PC-3 (cell line): ENCODE data around the gene FOXO6.

ENCODE experiments used
- CTCF ChIP-seq: fragments of 300-600 bp; sonication (generic); conservative IDR thresholded peaks from 2 replicates; pipeline ENCODE4 v1.5.1; 2017; ENCODE audit warnings: antibody characterized with exemption, low read depth, mild to moderate bottlenecking, low read length
- EZH2 ChIP-seq: fragments of 300-600 bp; sonication (generic); IDR thresholded peaks from one replicate; pipeline ENCODE4 v1.6.1; 2017; ENCODE audit warnings: antibody characterized with exemption, mild to moderate bottlenecking, low read length; ENCODE audit not compliant: unreplicated experiment

- TF ChIP-seq CTCF (no peak), EZH2 (no peak)
Measured at GRCh38 chr1:41417746-41418145, 56.5 kb downstream of the FOXO6 start.
